HepG2 (cell line): ENCODE results near the gene HSDL2. TPM values are rescaled to one million over a fixed set of nuclear protein-coding genes. Genes with fewer than 3 reads are reported as not detected.

Source experiments
- ARID4A ChIP-seq: sonication (generic); formaldehyde crosslinking; IDR thresholded peaks from 2 replicates; pipeline ENCODE4 v1.5.0; 2020; ENCODE audit warnings: mild to moderate bottlenecking, missing genetic modification reagents, borderline replicate concordance
- CHCHD3 ChIP-seq: sonication (generic); formaldehyde crosslinking; IDR thresholded peaks from 2 replicates; pipeline ENCODE4 v1.8.0; 2022; ENCODE audit warnings: mild to moderate bottlenecking, missing genetic modification reagents, moderate library complexity
- DDIT3 ChIP-seq: sonication (generic); formaldehyde crosslinking; IDR thresholded peaks from 2 replicates; pipeline ENCODE4 v1.4.0; 2020; ENCODE audit warnings: mild to moderate bottlenecking, missing genetic modification reagents
- GPN1 ChIP-seq: sonication (generic); formaldehyde crosslinking; IDR thresholded peaks from 2 replicates; pipeline ENCODE4 v1.5.1; 2020; ENCODE audit warnings: missing genetic modification reagents, borderline replicate concordance
- HOMEZ ChIP-seq: IDR thresholded peaks from 2 replicates; pipeline ENCODE4 v1.6.1; 2016; ENCODE audit warnings: low read depth
- JDP2 ChIP-seq: sonication (generic); formaldehyde crosslinking; IDR thresholded peaks from 2 replicates; pipeline ENCODE4 v1.8.1; 2022; ENCODE audit warnings: missing genetic modification reagents, borderline replicate concordance
- KMT2B ChIP-seq: IDR thresholded peaks from 2 replicates; pipeline ENCODE4 v1.6.1; 2016; ENCODE audit warnings: missing genetic modification reagents, missing compliant biosample characterization
- MEIS2 ChIP-seq: sonication (generic); formaldehyde crosslinking; IDR thresholded peaks from 2 replicates; pipeline ENCODE4 v1.9.0; 2021; ENCODE audit warnings: mild to moderate bottlenecking, missing genetic modification reagents
- NFATC3 ChIP-seq: sonication (generic); formaldehyde crosslinking; IDR thresholded peaks from 2 replicates; pipeline ENCODE4 v1.5.1; 2020; ENCODE audit warnings: mild to moderate bottlenecking, missing genetic modification reagents
- NFYB ChIP-seq: sonication (generic); formaldehyde crosslinking; IDR thresholded peaks from 2 replicates; pipeline ENCODE4 v1.4.0; 2020; ENCODE audit warnings: missing genetic modification reagents
- PLRG1 ChIP-seq: fragments of 450-650 bp; conservative IDR thresholded peaks from 2 replicates; pipeline ENCODE4 v1.6.1; 2016
- POGK ChIP-seq: sonication (generic); formaldehyde crosslinking; conservative IDR thresholded peaks from 2 replicates; pipeline ENCODE4 v1.8.0; 2022; ENCODE audit warnings: mild to moderate bottlenecking, moderate library complexity, missing genetic modification reagents
- SATB2 ChIP-seq: sonication (generic); formaldehyde crosslinking; IDR thresholded peaks from 2 replicates; pipeline ENCODE4 v1.5.0; 2020; ENCODE audit warnings: missing genetic modification reagents
- SOX6 ChIP-seq, 2 experiments: fragments of 450-650 bp in 1 of 2; sonication (generic) in 1 of 2; formaldehyde crosslinking in 1 of 2; IDR thresholded peaks; 2 replicates each; pipeline versions ENCODE4 v1.4.0 to v1.6.1; 2017 to 2020; ENCODE audit warnings: antibody characterized with exemption in 1 of 2, mild to moderate bottlenecking in 1 of 2, missing genetic modification reagents in 1 of 2
- ZBTB26 ChIP-seq: IDR thresholded peaks from 2 replicates; pipeline ENCODE4 v1.6.1; 2016; ENCODE audit warnings: missing compliant biosample characterization, missing genetic modification reagents, borderline replicate concordance
- ZC3H13 ChIP-seq: sonication (generic); formaldehyde crosslinking; IDR thresholded peaks from 2 replicates; pipeline ENCODE4 v1.8.1; 2023; ENCODE audit warnings: mild to moderate bottlenecking, missing genetic modification reagents, moderate library complexity
- ZFX ChIP-seq: sonication (generic); formaldehyde crosslinking; IDR thresholded peaks from 2 replicates; pipeline ENCODE4 v1.4.0; 2020; ENCODE audit warnings: mild to moderate bottlenecking, low read depth, missing genetic modification reagents, moderate library complexity
- ZNF317 ChIP-seq: sonication (generic); formaldehyde crosslinking; IDR thresholded peaks from 2 replicates; pipeline ENCODE4 v1.5.0; 2020; ENCODE audit warnings: mild to moderate bottlenecking, missing genetic modification reagents
- ZNF576 ChIP-seq: sonication (generic); formaldehyde crosslinking; IDR thresholded peaks from 2 replicates; pipeline ENCODE4 v1.4.0; 2020; ENCODE audit warnings: mild to moderate bottlenecking, missing genetic modification reagents
- ZSCAN12 ChIP-seq: sonication (generic); formaldehyde crosslinking; IDR thresholded peaks from 2 replicates; pipeline ENCODE4 v1.9.0; 2021; ENCODE audit warnings: mild to moderate bottlenecking, missing genetic modification reagents
- polyA plus RNA-seq, 8 experiments: library from polyadenylated mRNA; depleted of rRNA in 3 of 8; stranded (reverse) in 7 of 8; unstranded in 1 of 8; fragments of >200 nt; fragmentation: Illumina TruSeq in 4 of 8; extraction: Trizol in 4 of 8; gene quantifications; 2 replicates each; pipeline versions ENCODE4 v1.2.1 to v1.2.3, GENCODE V29; 2011 to 2016; ENCODE audit warnings: low read depth in 4 of 8, missing spikeins in 1 of 8, mixed read lengths in 1 of 8; ENCODE audit not compliant: insufficient read depth in 1 of 8
- total RNA-seq, 5 experiments: library from RNA; depleted of rRNA; stranded (reverse); fragments of >200 nt; fragmentation: Illumina TruSeq; extraction: Trizol; gene quantifications; 2 replicates each; pipeline ENCODE4 v1.2.3, GENCODE V29; 2016; ENCODE audit warnings: low read depth in 1 of 5

Gene HSDL2
- total and polyA plus RNA-seq, 2 of the 13 experiments (the other 11 are each of a cell fraction or from before 2014, with no cell fraction given), result 55.3 to 80.2 TPM

- TF ChIP-seq POGK (CRISPR knock-in tag) (peak; percentile 96), ZC3H13 (CRISPR knock-in tag) (peak; percentile 85), SATB2 (no peak), NFYB (CRISPR knock-in tag) (no peak), HOMEZ (CRISPR knock-in tag) (peak; percentile 42; the same call in 1 of the 2 replicates), DDIT3 (no peak), SOX6 (IDR thresholded peaks at IDR 0.05) (no peak), SOX6 (CRISPR knock-in tag; IDR thresholded peaks at IDR 0.05) (no peak; the same call in none of the 2 replicates), ZNF576 (no peak), CHCHD3 (CRISPR knock-in tag) (peak; percentile 77; the same call in 1 of the 2 replicates), PLRG1 (no peak), ARID4A (CRISPR knock-in tag) (peak; percentile 96), GPN1 (CRISPR knock-in tag) (no peak), KMT2B (CRISPR knock-in tag) (peak; percentile 89), ZSCAN12 (CRISPR knock-in tag) (no peak), ZNF317 (CRISPR knock-in tag) (peak; percentile 80), NFATC3 (CRISPR knock-in tag) (0 out of 2 replicates have a peak, but pooled peaks have one; percentile 63), ZFX (CRISPR knock-in tag) (peak; percentile 93), MEIS2 (CRISPR knock-in tag) (peak; percentile 92), JDP2 (CRISPR knock-in tag) (no peak), ZBTB26 (CRISPR knock-in tag) (peak; percentile 78)
These were observed 106.5 kb downstream of the HSDL2 start, which contains the start of gene KIAA1958 (continued) for GRCh38 chr9:112486221-112487007.
